H9 (cell line): ENCODE results near the gene PLLP. TPM values are rescaled to one million over a fixed set of nuclear protein-coding genes. Genes with fewer than 3 reads are reported as not detected.

Source experiments
- DNase-seq: peaks from one replicate; pipeline ENCODE4 v3.0.0-alpha.2; 2017
- H2AFZ ChIP-seq: one replicate; pipeline ENCODE4 v1.6.1; 2013; ENCODE audit warnings: mild to moderate bottlenecking, low read length, control low read depth, moderate library complexity
- H2AK5ac ChIP-seq: 2 replicates; pipeline ENCODE4 v1.6.1; 2013; ENCODE audit warnings: low read length, control low read depth, mixed read lengths; ENCODE audit not compliant: insufficient read length
- H2BK120ac ChIP-seq: one replicate; pipeline ENCODE4 v1.6.1; 2013; ENCODE audit warnings: low read depth, mild to moderate bottlenecking, low read length, control low read depth, inconsistent platforms; ENCODE audit not compliant: poor library complexity, severe bottlenecking
- H2BK12ac ChIP-seq: 2 replicates; pipeline ENCODE4 v1.6.1; 2013; ENCODE audit warnings: low read length, control low read depth, mixed read lengths, low read depth; ENCODE audit not compliant: insufficient read length
- H2BK15ac ChIP-seq: 2 replicates; pipeline ENCODE4 v1.6.1; 2013; ENCODE audit warnings: low read depth, low read length, control low read depth
- H2BK20ac ChIP-seq: one replicate; pipeline ENCODE4 v1.6.1; 2013; ENCODE audit warnings: low read depth, mild to moderate bottlenecking, low read length, control low read depth, inconsistent platforms; ENCODE audit not compliant: poor library complexity, severe bottlenecking
- H2BK5ac ChIP-seq: 2 replicates; pipeline ENCODE4 v1.6.1; 2013; ENCODE audit warnings: low read length, control low read depth, mixed read lengths; ENCODE audit not compliant: insufficient read length
- H3K14ac ChIP-seq: 2 replicates; pipeline ENCODE4 v1.6.1; 2013; ENCODE audit warnings: low read length, control low read depth; ENCODE audit not compliant: insufficient read depth
- H3K18ac ChIP-seq: 2 replicates; pipeline ENCODE4 v1.6.1; 2013; ENCODE audit warnings: low read depth, mild to moderate bottlenecking, mixed read lengths, low read length, control low read depth; ENCODE audit not compliant: insufficient read length
- H3K23ac ChIP-seq: 2 replicates; pipeline ENCODE4 v1.6.1; 2013; ENCODE audit warnings: low read length, control low read depth, mixed read lengths, low read depth; ENCODE audit not compliant: insufficient read length
- H3K23me2 ChIP-seq: 2 replicates; pipeline ENCODE4 v1.6.1; 2013; ENCODE audit warnings: low read depth, mild to moderate bottlenecking, mixed read lengths, low read length, control low read depth; ENCODE audit not compliant: insufficient read length, poor library complexity, severe bottlenecking
- H3K27ac ChIP-seq: 2 replicates; pipeline ENCODE4 v1.5.1; 2013; ENCODE audit warnings: low read length, control low read depth, mixed read lengths, low read depth; ENCODE audit not compliant: insufficient read length
- H3K27me3 ChIP-seq: 2 replicates; pipeline ENCODE4 v1.6.1; 2013; ENCODE audit warnings: low read length, control low read depth, inconsistent platforms; ENCODE audit not compliant: insufficient read depth
- H3K4ac ChIP-seq: 2 replicates; pipeline ENCODE4 v1.6.1; 2013; ENCODE audit warnings: low read depth, mild to moderate bottlenecking, control low read depth, inconsistent platforms, low read length, moderate library complexity
- H3K4me1 ChIP-seq: 2 replicates; pipeline ENCODE4 v1.6.1; 2013; ENCODE audit warnings: low read length, control low read depth, inconsistent platforms; ENCODE audit not compliant: insufficient read depth
- H3K4me2 ChIP-seq: 2 replicates; pipeline ENCODE4 v1.6.1; 2013; ENCODE audit warnings: low read length, control low read depth, mixed read lengths; ENCODE audit not compliant: insufficient read length, insufficient read depth
- H3K56ac ChIP-seq: 2 replicates; pipeline ENCODE4 v1.6.1; 2013; ENCODE audit warnings: low read depth, mild to moderate bottlenecking, mixed read lengths, low read length, control low read depth; ENCODE audit not compliant: insufficient read length
- H3K79me1 ChIP-seq: 2 replicates; pipeline ENCODE4 v1.6.1; 2013; ENCODE audit warnings: low read depth, mild to moderate bottlenecking, moderate library complexity, low read length, control low read depth, inconsistent platforms; ENCODE audit not compliant: insufficient read depth, poor library complexity, severe bottlenecking
- H3K79me2 ChIP-seq: 2 replicates; pipeline ENCODE4 v1.6.1; 2013; ENCODE audit warnings: low read length, control low read depth, inconsistent platforms; ENCODE audit not compliant: insufficient read depth
- H3K9ac ChIP-seq: 2 replicates; pipeline ENCODE4 v1.6.1; 2013; ENCODE audit warnings: low read length, control low read depth, mixed read lengths; ENCODE audit not compliant: insufficient read length; ENCODE audit errors: extremely low read depth
- H3K9me3 ChIP-seq: one replicate; pipeline ENCODE4 v1.6.1; 2013; ENCODE audit warnings: low read depth, low read length, inconsistent platforms; ENCODE audit not compliant: control insufficient read depth
- H3T11ph ChIP-seq: one replicate; pipeline ENCODE4 v1.6.1; 2013; ENCODE audit warnings: mild to moderate bottlenecking, low read length, control low read depth, inconsistent platforms
- H4K20me1 ChIP-seq: one replicate; pipeline ENCODE4 v1.6.1; 2013; ENCODE audit not compliant: control insufficient read depth, insufficient read length, insufficient read depth
- H4K5ac ChIP-seq: 2 replicates; pipeline ENCODE4 v1.6.1; 2013; ENCODE audit warnings: low read depth, mild to moderate bottlenecking, mixed read lengths, low read length, control low read depth; ENCODE audit not compliant: insufficient read length
- H4K8ac ChIP-seq: replicated peaks from 2 replicates; pipeline ENCODE4 v1.6.1; 2013; ENCODE audit warnings: low read length, control low read depth, mixed read lengths, low read depth; ENCODE audit not compliant: insufficient read length
- H4K91ac ChIP-seq: 2 replicates; pipeline ENCODE4 v1.6.1; 2013; ENCODE audit warnings: low read depth, mild to moderate bottlenecking, moderate library complexity, mixed read lengths, low read length, control low read depth; ENCODE audit not compliant: insufficient read length
- H3K27ac Mint-ChIP-seq, 3 experiments: 2 replicates in 2 of 3; 3 replicates in 1 of 3; pipeline ENCODE4 v1.8.0; 2020 to 2021; ENCODE audit warnings: mixed read lengths in 3 of 3, mild to moderate bottlenecking in 1 of 3, moderate library complexity in 1 of 3
- H3K27me3 Mint-ChIP-seq: 2 replicates; pipeline ENCODE4 v1.8.0; 2021; ENCODE audit warnings: low read depth, mild to moderate bottlenecking, moderate library complexity, mixed read lengths
- H3K36me3 Mint-ChIP-seq, 3 experiments: 2 replicates in 2 of 3; 3 replicates in 1 of 3; pipeline ENCODE4 v1.8.0; 2020 to 2021; ENCODE audit warnings: low read depth in 3 of 3, mixed read lengths in 3 of 3; ENCODE audit not compliant: insufficient read depth in 1 of 3
- H3K4me1 Mint-ChIP-seq, 2 experiments: 2 replicates each; pipeline ENCODE4 v1.8.0; 2020; ENCODE audit warnings: mixed read lengths in 2 of 2
- H3K4me3 Mint-ChIP-seq, 2 experiments: 2 replicates in 1 of 2; 3 replicates in 1 of 2; pipeline ENCODE4 v1.8.0; 2020 to 2021; ENCODE audit warnings: mild to moderate bottlenecking in 2 of 2, mixed read lengths in 2 of 2, moderate library complexity in 1 of 2
- H3K9me3 Mint-ChIP-seq, 2 experiments: 2 replicates in 1 of 2; 3 replicates in 1 of 2; pipeline ENCODE4 v1.8.0; 2020; ENCODE audit warnings: mild to moderate bottlenecking in 2 of 2, mixed read lengths in 2 of 2, moderate library complexity in 1 of 2
- CTCF ChIP-seq: fragments of 200-600 bp; sonication (generic); conservative IDR thresholded peaks from 3 replicates; pipeline ENCODE4 v1.8.0; 2021; ENCODE audit warnings: antibody characterized with exemption, mild to moderate bottlenecking
- WGBS: extraction: QIAGEN DNeasy Blood & Tissue Kit; methylation state at CpG from one replicate; pipeline ENCODE4 v1.1.7; 2013; ENCODE audit warnings: missing lambda C conversion rate, low lambda C conversion rate, mixed read lengths; ENCODE audit not compliant: insufficient read length; ENCODE audit errors: extremely low coverage; 5-methylcytosine and 5-hydroxymethylcytosine counted together
- total RNA-seq: library from RNA; stranded (reverse); gene quantifications from 2 replicates; pipeline ENCODE4 v1.2.1, GENCODE V29; 2021

The PLLP gene
- total RNA-seq, 1 experiment from 2014 or later: 1.8 TPM

- H3K9me3 ChIP-seq: no peaks in the 10 kb centered on the region
- H2AFZ ChIP-seq: no peak overlapping the region
- H3K23me2 ChIP-seq: no peaks in the 10 kb centered on the region
- no peaks in the 10 kb centered on the region for H3K79me1 ChIP-seq
- no peaks in the 10 kb centered on the region for H3K27me3 Mint-ChIP-seq
- no peaks in the 10 kb centered on the region for H3K9me3 Mint-ChIP-seq
- no peaks in the 10 kb centered on the region for H3K27me3 ChIP-seq
- H2BK5ac ChIP-seq: no peak overlapping the region
- no peak overlapping the region for H2BK20ac ChIP-seq
- H3K56ac ChIP-seq: no peak overlapping the region
- no peak overlapping the region for H4K8ac ChIP-seq
- H3K4me2 ChIP-seq: no peak overlapping the region
- no peaks in the 10 kb centered on the region for H4K20me1 ChIP-seq
- H3K79me2 ChIP-seq: no peaks in the 10 kb centered on the region
- no peak overlapping the region for H2BK12ac ChIP-seq
- no peak overlapping the region for H3K9ac ChIP-seq
- H3K14ac ChIP-seq: no peak overlapping the region
- peaks cover 17 to 38% (median 28%) of the 10 kb centered on the region in 3 experiments; a peak in 6 of 7 replicates for H3K36me3 Mint-ChIP-seq
- H4K5ac ChIP-seq: no peak overlapping the region
- H3K23ac ChIP-seq: no peak overlapping the region
- no peaks in the 10 kb centered on the region for H3K4me1 ChIP-seq
- no peak overlapping the region for H2AK5ac ChIP-seq
- H3K4me1 Mint-ChIP-seq: no peaks in the 10 kb centered on the region
- no peak overlapping the region for H3K18ac ChIP-seq
- H3K27ac ChIP-seq: no peak overlapping the region
- H3K4me3 Mint-ChIP-seq: no peak overlapping the region
- H2BK15ac ChIP-seq: no peak overlapping the region
- TF ChIP-seq CTCF: no peak
- H3K4ac ChIP-seq: no peak overlapping the region
- no peak overlapping the region for H2BK120ac ChIP-seq
- H4K91ac ChIP-seq: no peak overlapping the region
- no peak for DNase-seq
- no peak overlapping the region for H3K27ac Mint-ChIP-seq
- no CpG with 5 or more reads among the region's 2 CpGs for WGBS
- no peak overlapping the region for H3T11ph ChIP-seq
Measured at GRCh38 chr16:57238682-57239081, 45.8 kb downstream of the PLLP start.
